DND-41 (cell line): ENCODE results near the gene USP9X.
"Not testable (repeated sequence)": the region's sequence is repeated elsewhere in the genome, so short reads cannot be mapped to it uniquely, and the experiment has no call there.

ENCODE experiments used
- ATAC-seq: fragments of 200-7000 bp; cut with Tn5 transposase; 3 replicates; pipeline ENCODE4 v1.9.1; 2021; ENCODE audit warnings: low read depth; ENCODE audit not compliant: insufficient read depth
- DNase-seq: peaks from one replicate; pipeline ENCODE4 v3.0.0-alpha.2; 2020
- H2AFZ ChIP-seq: 2 replicates; pipeline ENCODE4 v1.6.0; 2012; ENCODE audit warnings: low read depth, low read length
- H3K27ac ChIP-seq: 2 replicates; pipeline ENCODE4 v1.5.1; 2012; ENCODE audit warnings: low read length, inconsistent platforms
- H3K27me3 ChIP-seq: fragments of 200-600 bp; sonication (generic); 2 replicates; pipeline ENCODE4 v1.6.0; 2012; ENCODE audit warnings: low read length, mild to moderate bottlenecking, inconsistent platforms; ENCODE audit not compliant: insufficient read depth, poor library complexity
- H3K36me3 ChIP-seq: 2 replicates; pipeline ENCODE4 v1.5.1; 2012; ENCODE audit warnings: low read length, inconsistent platforms; ENCODE audit not compliant: insufficient read depth
- H3K4me1 ChIP-seq: 2 replicates; pipeline ENCODE4 v1.5.1; 2012; ENCODE audit warnings: mild to moderate bottlenecking, low read length; ENCODE audit not compliant: insufficient read depth
- H3K4me2 ChIP-seq: 2 replicates; pipeline ENCODE4 v1.6.0; 2012; ENCODE audit warnings: mild to moderate bottlenecking, moderate library complexity, low read length, inconsistent platforms; ENCODE audit not compliant: insufficient read depth
- H3K4me3 ChIP-seq, 2 experiments: fragments of 200-600 bp in 1 of 2; shearing (Covaris generic) in 1 of 2; 2 replicates each; pipeline ENCODE4 v1.5.1; 2012 to 2016; ENCODE audit warnings: inconsistent platforms in 2 of 2, low read length in 2 of 2, mild to moderate bottlenecking in 2 of 2, low read depth in 1 of 2, moderate library complexity in 1 of 2
- H3K79me2 ChIP-seq: 2 replicates; pipeline ENCODE4 v1.6.0; 2012; ENCODE audit warnings: low read length, inconsistent platforms; ENCODE audit not compliant: insufficient read depth
- H3K9ac ChIP-seq: 2 replicates; pipeline ENCODE4 v1.6.0; 2012; ENCODE audit warnings: low read depth, mild to moderate bottlenecking, inconsistent platforms, low read length, moderate library complexity
- H3K9me3 ChIP-seq: 2 replicates; pipeline ENCODE4 v1.5.1; 2012; ENCODE audit warnings: low read length, moderate library complexity, mild to moderate bottlenecking, inconsistent platforms; ENCODE audit not compliant: insufficient read depth, severe bottlenecking
- H4K20me1 ChIP-seq: 2 replicates; pipeline ENCODE4 v1.6.0; 2012; ENCODE audit warnings: low read length; ENCODE audit not compliant: insufficient read depth
- EZH2 ChIP-seq: IDR thresholded peaks from 3 replicates; pipeline ENCODE4 v1.6.1; 2012; ENCODE audit warnings: borderline replicate concordance, low read depth, mild to moderate bottlenecking, moderate library complexity, low read length, inconsistent platforms; ENCODE audit not compliant: severe bottlenecking
- TF ChIP-seq, protein P1 (sequence below): IDR thresholded peaks from 2 replicates; pipeline ENCODE4 v1.5.1; 2012; ENCODE audit warnings: borderline replicate concordance, low read length, moderate library complexity, mild to moderate bottlenecking; ENCODE audit not compliant: poor library complexity, severe bottlenecking; ENCODE audit errors: extremely low read depth

USP9X gene

DNA sequence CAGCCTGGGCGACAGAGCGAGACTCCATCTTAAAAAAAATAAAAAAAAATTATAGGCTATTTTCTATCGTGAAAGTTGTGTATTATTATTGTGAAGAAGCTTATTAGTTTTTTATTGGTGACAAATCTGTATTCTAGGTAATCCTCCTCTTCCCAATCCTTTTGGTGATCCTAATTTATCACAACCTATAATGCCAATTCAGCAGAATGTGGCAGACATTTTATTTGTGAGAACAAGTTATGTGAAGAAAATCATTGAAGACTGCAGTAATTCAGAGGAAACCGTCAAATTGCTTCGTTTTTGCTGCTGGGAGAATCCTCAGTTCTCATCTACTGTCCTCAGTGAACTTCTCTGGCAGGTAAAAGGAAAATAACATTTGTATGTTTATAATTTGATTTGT is 139.4 kb downstream of the USP9X start:
- Histone ChIP-seq H2AFZ (no peak overlapping the region), H3K36me3 (peaks cover 40% of the 10 kb centered on the region), H3K4me2 (no peak overlapping the region), H3K4me1 (no peaks in the 10 kb centered on the region), H3K27ac (no peak overlapping the region), H3K9ac (no peak overlapping the region), H3K79me2 (no peaks in the 10 kb centered on the region), H3K4me3 (no peak overlapping the region), H3K27me3 (no peaks in the 10 kb centered on the region), H4K20me1 (no peaks in the 10 kb centered on the region), H3K9me3 (no peaks in the 10 kb centered on the region)
- TF ChIP-seq EZH2, result no peak
- TF ChIP-seq, protein P1, sequence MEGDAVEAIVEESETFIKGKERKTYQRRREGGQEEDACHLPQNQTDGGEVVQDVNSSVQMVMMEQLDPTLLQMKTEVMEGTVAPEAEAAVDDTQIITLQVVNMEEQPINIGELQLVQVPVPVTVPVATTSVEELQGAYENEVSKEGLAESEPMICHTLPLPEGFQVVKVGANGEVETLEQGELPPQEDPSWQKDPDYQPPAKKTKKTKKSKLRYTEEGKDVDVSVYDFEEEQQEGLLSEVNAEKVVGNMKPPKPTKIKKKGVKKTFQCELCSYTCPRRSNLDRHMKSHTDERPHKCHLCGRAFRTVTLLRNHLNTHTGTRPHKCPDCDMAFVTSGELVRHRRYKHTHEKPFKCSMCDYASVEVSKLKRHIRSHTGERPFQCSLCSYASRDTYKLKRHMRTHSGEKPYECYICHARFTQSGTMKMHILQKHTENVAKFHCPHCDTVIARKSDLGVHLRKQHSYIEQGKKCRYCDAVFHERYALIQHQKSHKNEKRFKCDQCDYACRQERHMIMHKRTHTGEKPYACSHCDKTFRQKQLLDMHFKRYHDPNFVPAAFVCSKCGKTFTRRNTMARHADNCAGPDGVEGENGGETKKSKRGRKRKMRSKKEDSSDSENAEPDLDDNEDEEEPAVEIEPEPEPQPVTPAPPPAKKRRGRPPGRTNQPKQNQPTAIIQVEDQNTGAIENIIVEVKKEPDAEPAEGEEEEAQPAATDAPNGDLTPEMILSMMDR, result no peak
- ATAC-seq (no peak), DNase-seq (no peak)

DNA sequence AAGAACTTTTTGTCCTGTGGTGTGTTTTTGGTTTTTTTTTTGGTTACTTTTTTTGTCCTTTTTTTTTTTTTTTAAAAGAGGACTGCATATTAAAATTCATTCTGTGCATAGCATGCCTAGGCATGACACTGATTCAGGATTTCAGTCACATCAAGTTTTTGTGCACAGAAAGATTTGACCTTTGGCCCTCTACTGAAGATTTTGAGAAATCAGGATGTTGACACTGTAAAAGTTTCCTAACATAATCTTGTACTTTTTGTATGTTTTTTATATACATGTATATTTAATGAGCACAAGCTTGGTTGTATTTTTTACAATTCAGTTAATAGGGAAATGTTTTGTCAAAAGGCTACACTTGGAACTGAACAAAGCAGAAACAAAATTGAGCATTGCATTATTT is 148.7 kb downstream of the USP9X start:
- Histone ChIP-seq H3K4me3 (no peak overlapping the region), H3K36me3 (peaks cover 28% of the 10 kb centered on the region; the same call in 1 of the 2 replicates), H3K27me3 (no peaks in the 10 kb centered on the region), H3K27ac (no peak overlapping the region), H3K4me2 (no peak overlapping the region), H3K9ac (no peak overlapping the region), H3K79me2 (no peaks in the 10 kb centered on the region), H4K20me1 (no peaks in the 10 kb centered on the region), H3K9me3 (no peaks in the 10 kb centered on the region), H2AFZ (no peak overlapping the region), H3K4me1 (no peaks in the 10 kb centered on the region)
- TF ChIP-seq EZH2, result no peak
- ATAC-seq (no peak), DNase-seq (no peak)

DNA sequence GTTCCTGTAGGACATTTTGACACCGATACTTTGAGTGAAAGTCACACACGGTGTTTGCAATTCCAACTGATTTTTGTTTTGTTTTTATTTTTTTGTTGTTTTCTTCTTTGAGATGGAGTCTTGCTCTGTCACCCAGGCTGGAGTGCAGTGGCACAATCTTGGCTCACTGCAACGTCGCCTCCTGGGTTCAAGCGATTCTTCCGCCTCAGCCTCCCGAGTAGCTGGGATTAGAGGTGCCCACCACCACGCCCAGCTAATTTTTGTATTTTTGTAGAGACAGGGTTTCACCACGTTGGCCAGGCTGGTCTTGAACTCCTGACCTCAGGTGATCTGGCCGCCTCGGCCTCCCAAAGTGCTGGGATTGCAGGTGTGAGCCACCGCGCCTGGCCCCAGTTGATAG is 149.2 kb downstream of the USP9X start:
- H3K4me3 ChIP-seq, H3K4me2 ChIP-seq, H3K27me3 ChIP-seq, H2AFZ ChIP-seq, H4K20me1 ChIP-seq, H3K4me1 ChIP-seq, H3K79me2 ChIP-seq, DNase-seq, H3K9me3 ChIP-seq, H3K27ac ChIP-seq, H3K9ac ChIP-seq, ATAC-seq: not testable (repeated sequence)
- peaks cover 25% of the 10 kb centered on the region; the same call in 1 of the 2 replicates for H3K36me3 ChIP-seq

DNA sequence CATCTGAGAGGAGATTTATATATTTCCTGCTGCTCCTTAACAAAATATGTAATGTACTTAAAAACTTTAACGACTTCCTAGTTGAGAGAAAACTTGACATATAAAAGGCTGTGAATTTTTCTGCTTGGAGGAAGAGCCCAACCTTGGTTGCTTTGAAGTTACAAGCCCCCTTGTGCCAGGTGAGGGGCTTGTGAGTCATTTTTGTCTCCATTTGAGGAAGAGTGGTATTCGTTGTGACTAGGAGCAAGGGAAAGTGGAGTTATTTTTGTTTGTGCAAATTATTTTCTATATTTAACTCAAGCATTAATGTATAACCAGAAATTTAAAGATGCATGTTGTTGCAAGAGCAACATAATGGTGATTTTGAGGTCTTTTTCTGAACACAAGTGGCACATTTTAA is 149.7 kb downstream of the USP9X start:
- no peak for TF ChIP-seq EZH2
- TF ChIP-seq, protein P1, result no peak
- Histone ChIP-seq H3K9me3 (no peaks in the 10 kb centered on the region), H3K4me2 (no peak overlapping the region), H3K4me1 (no peaks in the 10 kb centered on the region), H3K27ac (no peak overlapping the region), H3K79me2 (no peaks in the 10 kb centered on the region), H3K27me3 (no peaks in the 10 kb centered on the region), H2AFZ (no peak overlapping the region), H3K4me3 (no peak overlapping the region), H3K9ac (no peak overlapping the region), H4K20me1 (no peaks in the 10 kb centered on the region), H3K36me3 (peaks cover 24% of the 10 kb centered on the region; the same call in 1 of the 2 replicates)
- DNase-seq (no peak), ATAC-seq (no peak)
